Lower leg skin (tissue), 3 donors: ENCODE results near the gene WFDC8.

Experiments
- POLR2A ChIP-seq, 2 donors: fragments of 450-650 bp; IDR thresholded peaks; one replicate each; pipeline ENCODE4 v1.6.1; 2016 to 2017; ENCODE audit warnings: antibody characterized with exemption in 2 of 2, mild to moderate bottlenecking in 1 of 2, moderate library complexity in 1 of 2
- TF ChIP-seq, protein P1 (sequence below), 3 donors: fragments of 450-650 bp; IDR thresholded peaks; one replicate each; pipeline ENCODE4 v1.5.1; 2016; ENCODE audit warnings: antibody characterized with exemption in 3 of 3, mild to moderate bottlenecking in 3 of 3, moderate library complexity in 2 of 3

DNA sequence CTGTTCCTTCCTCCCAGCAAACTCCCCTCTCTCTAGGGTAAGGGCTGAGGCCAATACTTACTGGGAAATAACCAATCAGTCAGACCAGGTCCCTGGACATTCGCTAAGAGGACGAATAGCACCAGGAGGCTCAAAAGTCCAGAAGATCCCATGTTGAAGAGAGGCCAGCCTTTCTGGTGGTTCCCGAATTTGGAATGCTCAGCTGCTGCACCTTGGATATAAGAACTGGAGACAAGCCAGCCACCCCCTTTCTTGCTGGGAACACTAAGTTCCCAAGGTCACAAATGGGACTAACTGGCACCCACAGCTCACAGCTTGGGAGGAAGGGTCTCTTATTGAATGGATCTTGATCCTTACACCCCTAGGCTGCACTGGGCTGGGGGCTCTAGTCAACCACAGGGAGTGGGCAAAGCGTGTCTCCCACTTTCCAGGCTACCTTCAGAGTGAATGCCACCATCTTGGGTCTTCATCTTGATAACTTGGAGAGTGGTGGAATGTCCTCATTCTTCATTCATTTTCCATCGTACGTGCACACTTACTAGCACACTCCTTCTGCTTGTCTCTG is 31.8 kb downstream of the WFDC8 start, which contains the start of gene EPPIN:
- TF ChIP-seq, protein P1, sequence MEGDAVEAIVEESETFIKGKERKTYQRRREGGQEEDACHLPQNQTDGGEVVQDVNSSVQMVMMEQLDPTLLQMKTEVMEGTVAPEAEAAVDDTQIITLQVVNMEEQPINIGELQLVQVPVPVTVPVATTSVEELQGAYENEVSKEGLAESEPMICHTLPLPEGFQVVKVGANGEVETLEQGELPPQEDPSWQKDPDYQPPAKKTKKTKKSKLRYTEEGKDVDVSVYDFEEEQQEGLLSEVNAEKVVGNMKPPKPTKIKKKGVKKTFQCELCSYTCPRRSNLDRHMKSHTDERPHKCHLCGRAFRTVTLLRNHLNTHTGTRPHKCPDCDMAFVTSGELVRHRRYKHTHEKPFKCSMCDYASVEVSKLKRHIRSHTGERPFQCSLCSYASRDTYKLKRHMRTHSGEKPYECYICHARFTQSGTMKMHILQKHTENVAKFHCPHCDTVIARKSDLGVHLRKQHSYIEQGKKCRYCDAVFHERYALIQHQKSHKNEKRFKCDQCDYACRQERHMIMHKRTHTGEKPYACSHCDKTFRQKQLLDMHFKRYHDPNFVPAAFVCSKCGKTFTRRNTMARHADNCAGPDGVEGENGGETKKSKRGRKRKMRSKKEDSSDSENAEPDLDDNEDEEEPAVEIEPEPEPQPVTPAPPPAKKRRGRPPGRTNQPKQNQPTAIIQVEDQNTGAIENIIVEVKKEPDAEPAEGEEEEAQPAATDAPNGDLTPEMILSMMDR (IDR thresholded peaks at IDR 0.05), result no peak
- no peak for TF ChIP-seq POLR2A (IDR thresholded peaks at IDR 0.05)
